ES-I3 (cell line): Measurements from ENCODE around the gene SAP25.

Experiments used
- H3K36me3 ChIP-seq: 2 replicates; pipeline ENCODE4 v1.6.1; 2013; ENCODE audit warnings: mild to moderate bottlenecking, low read length, control low read depth, moderate library complexity; ENCODE audit not compliant: insufficient read depth
- H3K4me1 ChIP-seq: 2 replicates; pipeline ENCODE4 v1.6.1; 2013; ENCODE audit warnings: mild to moderate bottlenecking, control low read depth, low read length; ENCODE audit not compliant: insufficient read depth
- H3K9ac ChIP-seq: 2 replicates; pipeline ENCODE4 v1.6.1; 2013; ENCODE audit warnings: low read depth, mild to moderate bottlenecking, low read length, moderate library complexity
- H3K9me3 ChIP-seq: 2 replicates; pipeline ENCODE4 v1.6.1; 2013; ENCODE audit warnings: mild to moderate bottlenecking, low read length, moderate library complexity; ENCODE audit not compliant: control insufficient read depth, insufficient read depth

SAP25 gene

DNA sequence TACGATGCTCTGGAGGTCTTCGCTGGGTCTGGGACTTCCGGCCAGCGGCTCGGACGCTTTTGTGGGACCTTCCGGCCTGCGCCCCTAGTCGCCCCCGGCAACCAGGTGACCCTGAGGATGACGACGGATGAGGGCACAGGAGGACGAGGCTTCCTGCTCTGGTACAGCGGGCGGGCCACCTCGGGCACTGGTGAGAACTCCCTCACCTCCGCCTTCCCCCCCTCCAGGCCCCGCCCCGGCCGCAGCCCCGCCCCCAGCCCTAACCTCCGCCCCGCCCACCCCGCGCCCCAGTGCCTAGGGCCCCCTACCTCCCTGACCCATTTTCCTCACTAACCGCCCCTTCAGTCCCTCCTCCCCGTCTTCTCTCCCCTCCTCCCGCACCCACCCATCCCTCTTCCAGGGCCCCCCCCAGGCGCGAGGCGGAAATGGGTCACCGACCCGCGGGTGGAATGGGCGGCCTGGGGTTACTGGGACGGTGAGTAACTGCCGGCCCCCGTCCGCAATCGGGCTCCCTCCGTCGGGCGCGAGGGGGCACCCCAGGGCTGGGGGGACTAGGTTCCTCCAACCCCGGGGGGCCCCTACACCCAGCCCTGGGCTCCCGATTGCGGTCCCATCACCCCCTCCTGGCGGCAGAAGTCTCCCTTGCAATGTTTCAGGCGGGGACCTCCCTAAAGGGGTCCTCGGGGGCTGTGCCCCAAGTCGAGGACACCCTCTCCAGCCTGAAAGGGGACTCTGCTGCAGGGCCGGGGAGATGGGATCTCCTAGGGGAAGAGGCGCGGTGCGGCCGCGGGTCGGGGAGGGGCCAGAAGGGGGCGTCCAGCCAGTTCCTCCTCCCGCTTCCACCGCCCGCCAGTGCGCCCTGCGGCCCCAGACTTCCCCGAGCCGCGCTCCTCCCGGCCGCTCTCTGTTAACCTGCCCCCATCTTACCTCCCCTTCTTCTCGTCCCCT lies 30.6 kb upstream of the SAP25 start:
- Histone ChIP-seq H3K36me3 (no peaks in the 10 kb centered on the region), H3K4me1 (peaks cover 10% of the 10 kb centered on the region; the same call in 1 of the 2 replicates), H3K9ac (peak overlapping the region; percentile 78), H3K9me3 (no peaks in the 10 kb centered on the region)

DNA sequence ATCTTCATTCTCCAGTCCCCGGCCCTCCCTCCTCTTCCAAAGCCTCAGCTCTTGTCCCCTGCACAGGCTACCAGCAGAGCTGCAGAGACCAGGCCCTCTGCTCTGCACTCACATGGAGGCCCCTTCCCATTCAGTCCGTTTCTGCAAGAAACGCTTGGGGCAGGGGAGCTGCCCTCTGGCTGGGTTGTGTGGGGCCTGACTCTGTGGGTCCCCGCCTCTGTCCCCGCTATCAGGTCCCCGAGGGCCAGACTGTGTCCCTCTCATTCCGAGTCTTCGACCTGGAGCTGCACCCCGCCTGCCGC lies 30.0 kb upstream of the SAP25 start:
- H3K4me1 ChIP-seq, result peaks cover 10% of the 10 kb centered on the region; the same call in 1 of the 2 replicates
- H3K36me3 ChIP-seq, result no peaks in the 10 kb centered on the region
- H3K9ac ChIP-seq, result peak overlapping the region; percentile 78
- no peaks in the 10 kb centered on the region for H3K9me3 ChIP-seq

DNA sequence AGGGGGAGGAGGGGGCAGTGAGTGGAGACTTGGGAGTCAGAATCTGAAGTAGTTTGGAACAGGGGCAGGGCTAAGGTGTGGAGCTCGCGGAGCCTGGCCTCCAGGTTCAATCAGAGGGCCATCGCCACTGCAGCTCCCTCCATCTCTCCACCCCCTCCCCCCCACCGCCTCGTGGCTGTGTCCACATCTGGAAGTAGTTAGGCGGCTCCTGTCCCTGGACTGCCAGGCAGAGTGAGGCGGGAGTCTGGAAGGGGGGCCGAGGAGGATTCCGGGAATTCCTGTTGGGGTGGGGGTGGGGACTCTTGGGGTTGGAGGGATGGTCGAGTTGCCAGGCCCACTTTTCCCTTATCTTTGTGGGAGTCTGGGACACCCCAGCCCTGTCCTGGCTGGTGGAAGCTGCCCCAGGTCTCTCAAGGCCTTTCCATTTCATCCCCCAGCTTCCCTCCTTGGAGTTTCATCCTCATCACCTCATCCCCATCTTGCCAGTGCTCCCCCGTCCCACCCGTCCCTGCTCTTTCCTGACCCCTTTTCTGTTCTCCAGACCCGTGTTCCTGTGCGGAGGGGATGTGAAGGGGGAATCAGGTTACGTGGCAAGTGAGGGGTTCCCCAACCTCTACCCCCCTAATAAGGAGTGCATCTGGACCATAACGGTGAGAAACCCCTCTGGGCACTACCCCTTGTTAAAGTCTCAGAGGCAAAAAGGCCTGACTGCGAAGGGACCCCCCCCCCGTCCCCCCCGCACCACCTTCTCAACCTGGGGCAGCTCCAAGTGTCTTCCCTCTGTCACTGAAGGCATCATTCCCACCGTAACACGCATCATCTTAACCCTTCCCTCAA lies 29.4 kb upstream of the SAP25 start:
- Histone ChIP-seq H3K36me3 (no peaks in the 10 kb centered on the region), H3K9me3 (no peaks in the 10 kb centered on the region), H3K9ac (peak overlapping the region; percentile 78), H3K4me1 (peaks cover 10% of the 10 kb centered on the region; the same call in 1 of the 2 replicates)

DNA sequence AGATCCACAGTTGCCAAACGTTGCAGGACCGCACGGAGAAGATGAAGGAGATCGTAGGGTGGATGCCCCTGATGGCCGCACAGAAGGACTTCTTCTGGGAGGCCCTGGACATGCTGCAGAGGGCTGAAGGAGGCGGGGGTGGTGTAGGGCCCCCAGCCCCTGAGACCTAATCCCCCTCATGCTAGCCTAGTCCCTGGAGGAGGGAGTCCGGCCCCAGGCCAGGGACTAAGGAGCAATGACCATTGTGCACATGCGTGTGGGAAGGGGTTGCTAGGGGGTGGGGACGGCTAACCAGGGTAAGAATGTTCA lies 27.0 kb upstream of the SAP25 start:
- H3K36me3 ChIP-seq, result no peaks in the 10 kb centered on the region; the same call in 1 of the 2 replicates
- peaks cover 10% of the 10 kb centered on the region; the same call in 1 of the 2 replicates for H3K4me1 ChIP-seq
- H3K9me3 ChIP-seq, result no peaks in the 10 kb centered on the region
- no peak overlapping the region for H3K9ac ChIP-seq

DNA sequence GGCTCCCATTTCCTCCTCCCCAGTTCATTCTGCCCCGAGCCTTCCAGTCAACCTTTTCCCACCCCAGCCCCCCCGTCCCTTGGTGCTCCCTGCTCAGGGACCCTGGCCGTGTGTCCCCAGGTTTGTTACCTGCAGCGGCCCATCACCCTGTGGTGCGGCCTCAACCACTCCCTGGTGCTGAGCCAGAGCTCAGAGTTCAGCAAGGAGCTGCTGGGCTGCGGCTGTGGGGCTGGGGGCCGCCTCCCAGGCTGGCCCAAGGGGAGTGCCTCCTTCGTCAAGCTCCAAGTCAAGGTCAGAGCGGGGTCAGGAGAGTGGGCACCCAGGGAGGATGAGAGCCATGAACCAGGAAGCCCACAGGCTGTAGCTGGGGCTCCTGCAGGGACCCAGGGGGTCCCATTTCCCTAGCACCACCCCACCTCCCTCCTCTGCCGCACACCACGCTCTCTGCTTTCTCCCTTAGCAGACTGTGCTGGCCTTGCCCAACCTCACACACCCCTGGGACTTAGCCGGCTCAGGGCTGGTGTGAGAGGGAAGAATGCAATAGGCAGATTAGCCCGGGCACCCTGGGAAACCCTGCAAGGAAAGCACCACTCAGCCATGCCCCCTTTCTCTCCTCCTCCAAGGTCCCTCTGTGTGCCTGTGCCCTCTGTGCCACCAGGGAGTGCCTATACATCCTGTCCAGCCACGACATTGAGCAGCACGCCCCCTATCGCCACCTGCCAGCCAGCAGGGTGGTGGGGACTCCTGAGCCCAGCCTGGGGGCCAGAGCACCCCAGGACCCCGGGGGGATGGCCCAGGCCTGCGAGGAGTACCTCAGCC lies 26.4 kb upstream of the SAP25 start:
- Histone ChIP-seq H3K9me3 (no peaks in the 10 kb centered on the region), H3K36me3 (no peaks in the 10 kb centered on the region; the same call in 1 of the 2 replicates), H3K9ac (no peak overlapping the region), H3K4me1 (peaks cover 10% of the 10 kb centered on the region; the same call in 1 of the 2 replicates)

DNA sequence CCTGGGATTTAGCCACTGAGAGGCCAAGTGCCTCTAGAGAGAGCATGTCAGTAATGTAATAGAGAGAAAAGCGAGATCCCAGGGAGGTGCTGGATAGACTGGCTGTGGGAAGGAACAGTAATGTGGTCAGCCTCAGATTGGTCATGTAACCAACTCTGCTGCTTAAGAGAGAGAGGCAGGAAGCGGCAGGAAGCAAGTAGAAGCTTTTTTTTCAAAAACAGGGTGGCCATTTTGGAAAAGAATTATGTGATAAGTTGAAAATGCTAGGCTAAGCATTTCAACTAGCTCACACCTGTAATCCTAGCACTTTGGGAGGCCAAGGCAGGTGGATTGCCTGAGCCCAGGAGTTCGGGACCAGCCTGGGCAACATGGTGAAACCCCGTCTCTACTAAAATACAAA lies 24.7 kb upstream of the SAP25 start:
- Histone ChIP-seq H3K4me1 (peaks cover 10% of the 10 kb centered on the region; the same call in 1 of the 2 replicates), H3K9me3 (no peaks in the 10 kb centered on the region), H3K9ac (no peak overlapping the region), H3K36me3 (no peaks in the 10 kb centered on the region; the same call in 1 of the 2 replicates)

DNA sequence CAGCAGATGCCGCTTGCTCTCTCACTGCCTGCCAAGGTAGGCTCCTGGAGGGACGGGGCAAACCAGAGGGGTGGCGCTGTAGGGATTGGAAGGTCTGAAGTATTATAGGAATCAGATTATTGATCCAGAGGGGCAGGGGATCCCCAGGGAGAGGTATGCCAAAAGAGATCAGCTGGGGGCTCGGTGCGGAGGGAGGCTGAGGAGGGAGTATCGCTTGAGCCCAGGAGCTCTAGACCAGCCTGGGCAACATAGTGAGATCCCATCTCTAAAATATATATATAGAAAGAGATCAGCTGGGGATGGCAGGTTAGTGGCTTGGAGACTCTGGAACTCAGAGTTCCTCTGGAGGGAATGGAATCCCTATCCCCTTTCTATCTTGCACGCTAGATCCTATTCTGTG lies 21.5 kb upstream of the SAP25 start:
- Histone ChIP-seq H3K9ac (no peak overlapping the region), H3K4me1 (peaks cover under 1% of the 10 kb centered on the region; the same call in 1 of the 2 replicates), H3K9me3 (no peaks in the 10 kb centered on the region), H3K36me3 (no peaks in the 10 kb centered on the region; the same call in 1 of the 2 replicates)

DNA sequence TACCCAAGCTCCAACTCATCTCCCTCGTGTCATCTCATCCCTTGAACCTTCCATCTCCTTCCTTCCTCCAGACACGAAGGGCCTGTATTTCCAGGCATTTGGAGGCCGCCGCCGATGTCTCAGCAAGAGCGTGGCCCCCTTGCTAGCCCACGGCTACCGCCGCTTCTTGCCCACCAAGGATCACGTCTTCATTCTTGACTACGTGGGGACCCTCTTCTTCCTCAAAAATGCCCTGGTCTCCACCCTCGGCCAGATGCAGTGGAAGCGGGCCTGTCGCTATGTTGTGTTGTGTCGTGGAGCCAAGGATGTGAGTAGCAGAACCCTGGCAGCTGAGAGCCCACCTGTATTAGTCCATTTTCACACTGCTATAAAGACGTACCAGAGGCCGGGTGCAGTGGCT lies 17.9 kb upstream of the SAP25 start:
- H3K9ac ChIP-seq, result no peak overlapping the region
- no peaks in the 10 kb centered on the region for H3K9me3 ChIP-seq
- peaks cover 11% of the 10 kb centered on the region; the same call in 1 of the 2 replicates for H3K4me1 ChIP-seq
- no peaks in the 10 kb centered on the region for H3K36me3 ChIP-seq

DNA sequence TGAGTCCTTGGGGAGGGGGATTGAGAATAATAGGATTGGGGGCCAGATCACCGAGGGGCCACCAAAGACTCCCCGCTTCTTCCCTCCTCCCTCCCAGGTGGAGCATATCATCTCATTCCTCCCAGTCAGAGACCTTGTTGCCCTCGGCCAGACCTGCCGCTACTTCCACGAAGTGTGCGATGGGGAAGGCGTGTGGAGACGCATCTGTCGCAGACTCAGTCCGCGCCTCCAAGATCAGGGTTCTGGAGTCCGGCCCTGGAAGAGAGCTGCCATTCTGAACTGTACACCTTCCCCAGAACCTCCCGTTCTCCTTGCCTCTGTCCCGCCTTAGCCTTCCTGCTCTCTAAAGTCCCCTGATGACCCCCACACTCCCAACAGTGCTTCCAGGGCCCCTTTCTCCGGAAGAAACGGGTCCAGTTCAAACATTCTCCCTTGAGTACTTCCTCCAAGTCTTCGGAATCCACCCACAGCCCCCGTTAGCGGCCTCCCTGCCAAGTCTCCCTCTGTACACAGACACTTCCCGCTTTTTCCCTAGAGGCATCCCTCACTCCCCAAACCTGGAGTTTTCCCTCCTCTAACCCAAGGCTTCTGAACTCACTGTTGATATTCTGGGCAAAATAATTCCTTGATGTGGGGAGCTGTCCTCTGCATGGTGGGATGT lies 16.5 kb upstream of the SAP25 start:
- Histone ChIP-seq H3K4me1 (peaks cover 11% of the 10 kb centered on the region; the same call in 1 of the 2 replicates), H3K9ac (peak overlapping the region; percentile 43; the same call in 1 of the 2 replicates), H3K9me3 (no peaks in the 10 kb centered on the region), H3K36me3 (no peaks in the 10 kb centered on the region)

DNA sequence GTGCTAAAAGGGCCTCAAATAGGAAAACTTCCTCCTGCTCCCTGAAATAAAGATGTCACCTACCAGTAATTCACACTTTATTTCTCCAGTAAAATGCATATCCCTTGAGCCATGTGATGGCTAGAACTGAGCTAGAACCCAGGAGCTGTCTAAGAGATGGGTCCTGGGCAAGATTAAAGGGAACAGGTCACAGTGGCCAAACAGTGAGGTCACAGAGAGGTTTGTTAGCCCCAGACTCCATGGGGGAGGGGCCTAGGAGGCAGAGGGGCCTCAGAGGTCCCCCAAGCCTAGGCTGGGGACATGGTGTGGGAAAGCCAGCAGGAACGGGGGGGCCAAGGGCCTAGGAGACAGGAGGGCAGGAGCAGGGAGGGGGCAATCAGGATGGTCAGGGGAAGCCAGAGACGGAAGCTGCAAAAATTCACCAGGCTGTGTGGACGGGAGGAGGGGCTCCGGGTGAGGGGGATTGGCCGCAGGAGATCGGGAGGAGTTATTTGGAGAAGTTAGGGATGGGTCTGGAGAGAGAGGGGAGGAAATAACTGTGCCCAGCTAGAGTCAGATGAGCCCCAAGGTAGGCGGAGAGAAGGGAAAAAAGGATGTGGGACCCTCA lies 15.7 kb upstream of the SAP25 start:
- Histone ChIP-seq H3K4me1 (peaks cover 11% of the 10 kb centered on the region; the same call in 1 of the 2 replicates), H3K9ac (peak overlapping the region; percentile 43), H3K9me3 (no peaks in the 10 kb centered on the region), H3K36me3 (no peaks in the 10 kb centered on the region)

DNA sequence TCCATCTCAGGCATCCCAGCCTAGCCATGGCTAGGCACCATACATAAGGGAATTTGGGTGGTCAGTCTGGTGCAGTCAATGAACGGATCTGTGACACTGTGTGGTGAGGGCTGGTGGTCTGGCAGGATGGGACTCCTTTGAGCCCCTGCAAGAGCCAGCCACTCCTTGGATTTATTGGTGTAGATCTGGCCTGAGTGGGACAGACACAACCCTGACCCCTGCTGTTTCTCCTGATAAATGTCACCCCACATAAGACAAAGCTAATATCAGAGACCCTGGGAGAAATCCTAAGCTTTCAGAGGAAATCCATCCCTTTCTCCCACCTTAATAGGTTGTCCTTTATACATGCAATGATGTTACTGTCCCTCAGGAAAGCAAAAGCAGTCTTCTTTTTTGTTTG lies 14.7 kb upstream of the SAP25 start:
- Histone ChIP-seq H3K36me3 (no peaks in the 10 kb centered on the region), H3K9me3 (no peaks in the 10 kb centered on the region), H3K4me1 (peaks cover 11% of the 10 kb centered on the region; the same call in 1 of the 2 replicates), H3K9ac (no peak overlapping the region)

DNA sequence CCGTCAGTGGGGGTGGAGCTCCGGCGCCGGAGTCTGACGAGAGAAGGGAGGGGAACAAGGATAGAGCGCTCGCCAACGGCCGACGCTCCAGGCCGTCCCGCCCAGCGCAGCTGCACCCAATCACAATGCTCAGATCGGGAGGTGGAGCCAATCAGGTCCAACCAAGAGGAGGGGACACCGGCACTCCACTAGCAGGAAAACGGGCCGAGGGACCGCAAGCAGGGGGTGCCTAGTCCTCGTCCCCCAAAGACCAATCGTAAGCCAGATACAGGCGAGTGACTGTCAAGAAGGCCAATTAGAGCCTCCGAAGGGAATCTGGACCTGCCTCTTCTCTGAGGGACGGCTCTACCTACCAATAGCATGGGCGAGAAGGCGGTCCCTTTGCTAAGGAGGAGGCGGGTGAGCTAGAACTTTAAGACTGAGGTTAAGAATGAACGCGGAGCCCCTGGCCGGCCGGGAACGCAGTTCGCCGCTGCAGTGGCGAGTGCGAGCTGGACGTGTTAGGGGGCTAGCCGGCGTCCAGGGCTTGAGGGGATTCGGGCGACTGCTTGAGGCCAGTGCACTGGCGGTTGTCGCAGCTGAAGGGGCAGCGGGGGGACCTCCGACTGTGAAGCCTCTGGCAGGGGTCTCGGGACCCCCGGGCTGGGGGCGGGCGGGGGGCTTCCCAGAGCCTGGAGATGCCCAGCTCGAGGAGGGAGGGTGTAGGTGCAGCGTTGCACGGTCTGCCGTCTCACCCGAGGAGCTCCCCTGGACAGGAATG lies 12.7 kb upstream of the SAP25 start, which contains the start of gene FBXO24:
Gene FBXO24 (plus strand): TSS at position 63 of the 760 bp plus-strand sequence. CDS start 298 bp downstream, at position 361.
- Histone ChIP-seq H3K36me3 (peaks cover 3% of the 10 kb centered on the region; the same call in 1 of the 2 replicates), H3K9ac (peak within 1 kb of the TSS; percentile 84)

More for the DNA sequence above, 12.7 kb upstream of the SAP25 start, which contains the start of gene FBXO24:
- H3K4me1 ChIP-seq, result peaks cover 11% of the 10 kb centered on the region; the same call in 1 of the 2 replicates
- H3K9me3 ChIP-seq, result no peaks in the 10 kb centered on the region
